Ascending aorta (tissue), 2 donors: Measurements from ENCODE around the gene RNASE11. TPM values are rescaled to one million over a fixed set of nuclear protein-coding genes. Genes with fewer than 3 reads are reported as not detected.
"Not testable (repeated sequence)": the region's sequence is repeated elsewhere in the genome, so short reads cannot be mapped to it uniquely, and the experiment has no call there.

ENCODE experiments used
- DNase-seq, 2 donors: peaks; one replicate each; pipeline ENCODE4 v3.0.0-alpha.2; 2019; ENCODE audit warnings: low spot score in 2 of 2
- H3K27ac ChIP-seq, 2 donors: fragments of 200-600 bp; sonication (generic); one replicate each; pipeline ENCODE4 v1.5.1; 2016 to 2017; ENCODE audit warnings: mild to moderate bottlenecking in 1 of 2
- H3K27me3 ChIP-seq: fragments of 200-600 bp; sonication (generic); one replicate; pipeline ENCODE4 v1.5.1; 2017
- H3K36me3 ChIP-seq, 2 donors: fragments of 200-600 bp; sonication (generic); one replicate each; pipeline ENCODE4 v1.5.1; 2016
- H3K4me1 ChIP-seq, 2 donors: fragments of 200-600 bp; sonication (generic); one replicate each; pipeline ENCODE4 v1.5.1; 2016 to 2017; ENCODE audit warnings: mild to moderate bottlenecking in 1 of 2
- H3K4me3 ChIP-seq, 2 donors: fragments of 200-600 bp; sonication (generic); one replicate each; pipeline ENCODE4 v1.5.1; 2016 to 2017; ENCODE audit warnings: mild to moderate bottlenecking in 1 of 2
- H3K9me3 ChIP-seq, 2 donors: fragments of 200-600 bp; sonication (generic); one replicate each; pipeline ENCODE4 v1.5.1; 2016
- CTCF ChIP-seq, 3 experiments: fragments of 200-600 bp in 2 of 3; fragments of 450-650 bp in 1 of 3; sonication (generic) in 2 of 3; IDR thresholded peaks; one replicate each; pipeline ENCODE4 v1.5.1; 2016 to 2019; ENCODE audit warnings: antibody characterized with exemption in 3 of 3, mild to moderate bottlenecking in 1 of 3, moderate library complexity in 1 of 3
- intact Hi-C: fragments of 100-400 bp; cut with DNase I; formaldehyde crosslinking; loops from one replicate; pipeline ENCODE4 v1.15.1; 2023
- total RNA-seq: library from RNA; depleted of rRNA; stranded (reverse); fragments of >200 nt; gene quantifications from one replicate; pipeline ENCODE4 v1.1.0, GENCODE V29; 2016

The RNASE11 gene
- total RNA-seq, 1 donor from 2014 or later: not detected

DNA sequence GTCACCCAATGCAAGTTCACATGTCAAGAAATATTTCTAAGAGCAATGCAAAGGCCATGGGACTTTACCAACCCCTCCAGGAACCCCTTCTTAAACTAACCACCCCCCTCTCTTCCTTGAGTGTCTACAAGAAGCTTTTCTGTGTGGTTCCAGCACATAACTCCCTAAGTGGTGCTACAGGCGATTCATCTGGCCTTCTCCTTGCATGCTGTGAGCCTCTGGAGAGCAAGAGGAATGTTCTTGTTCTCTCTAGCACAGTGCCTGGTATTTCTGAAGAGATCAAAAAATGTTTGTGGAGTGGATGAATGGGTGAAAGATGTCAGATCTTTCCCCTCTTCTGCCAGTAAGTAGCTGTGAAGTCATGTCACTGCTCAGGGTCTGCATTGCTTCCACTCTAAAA is 9.3 kb upstream of the RNASE11 start:
- H3K9me3 ChIP-seq: no peaks in the 10 kb centered on the region
- no peak overlapping the region for H3K27ac ChIP-seq
- no peak overlapping the region for H3K4me3 ChIP-seq
- H3K27me3 ChIP-seq: no peaks in the 10 kb centered on the region
- H3K4me1 ChIP-seq: no peaks in the 10 kb centered on the region
- intact Hi-C loops: no loop called here
- no peak for TF ChIP-seq CTCF (IDR thresholded peaks at IDR 0.05)
- H3K36me3 ChIP-seq: no peaks in the 10 kb centered on the region
- DNase-seq: no peak

- DNase-seq, H3K36me3 ChIP-seq, H3K4me1 ChIP-seq, H3K9me3 ChIP-seq, intact Hi-C loops, H3K4me3 ChIP-seq, H3K27ac ChIP-seq, H3K27me3 ChIP-seq: not testable (repeated sequence)
Observed at GRCh38 chr14:20595726-20596125, 7.9 kb upstream of the RNASE11 start.

DNA sequence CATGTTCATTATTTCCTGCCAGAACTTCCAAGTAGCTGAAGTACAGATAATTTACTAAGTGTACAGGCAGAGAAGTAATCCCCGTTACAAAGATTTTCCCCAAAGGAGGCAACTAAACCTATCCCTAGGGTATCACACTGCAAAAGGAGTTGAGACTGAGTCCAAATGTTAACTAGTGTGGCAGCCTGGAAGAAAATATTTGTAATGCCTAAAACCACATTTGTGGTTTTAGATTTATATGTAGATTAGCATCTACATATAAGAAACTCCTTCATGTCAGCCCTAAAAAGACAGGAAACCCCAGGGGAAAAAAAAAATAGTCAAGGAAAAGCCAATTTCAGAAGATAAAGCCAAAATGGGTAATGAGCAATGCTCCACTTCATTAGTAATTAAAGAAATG is 4.8 kb upstream of the RNASE11 start:
- TF ChIP-seq CTCF (IDR thresholded peaks at IDR 0.05): no peak
- H3K27ac ChIP-seq: no peak overlapping the region
- no peaks in the 10 kb centered on the region for H3K36me3 ChIP-seq
- no peaks in the 10 kb centered on the region for H3K4me1 ChIP-seq
- H3K27me3 ChIP-seq: no peaks in the 10 kb centered on the region
- no peak for DNase-seq
- no peaks in the 10 kb centered on the region for H3K9me3 ChIP-seq
- intact Hi-C loops: no loop called here
- no peak overlapping the region for H3K4me3 ChIP-seq

DNA sequence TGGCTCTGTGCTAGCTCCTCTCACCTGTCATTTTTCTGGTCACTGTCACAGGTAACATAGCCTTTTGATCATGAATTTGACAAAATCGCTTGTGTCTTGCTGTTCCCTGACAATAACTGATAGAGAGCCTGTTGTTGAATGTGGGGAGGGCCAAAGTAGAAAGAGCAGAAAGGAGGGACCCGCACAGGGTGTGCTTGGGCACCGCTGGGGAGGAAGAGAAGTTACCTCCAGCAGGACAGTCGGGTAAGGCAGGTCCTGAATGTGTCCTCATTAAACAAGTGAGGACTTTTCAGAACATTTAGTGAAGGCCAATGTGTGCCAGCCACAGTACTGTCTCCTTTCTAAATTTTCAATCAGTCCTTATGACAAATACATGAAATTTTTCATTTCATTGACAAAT is 3.4 kb upstream of the RNASE11 start, which contains the start of gene RNASE12:
Gene RNASE12 (minus strand): TSS at position 142 of the 400 bp plus-strand sequence. CDS start 653 bp downstream, outside the sequence.
- Histone ChIP-seq H3K27ac (no peak within 1 kb of the TSS), H3K27me3 (no peaks in the 10 kb centered on the region), H3K4me3 (no peak within 1 kb of the TSS), H3K36me3 (no peaks in the 10 kb centered on the region), H3K9me3 (no peaks in the 10 kb centered on the region), H3K4me1 (no peaks in the 10 kb centered on the region)
- no peak for TF ChIP-seq CTCF (IDR thresholded peaks at IDR 0.05)
- no peak for DNase-seq
- intact Hi-C loops: no loop called here

GRCh38 chr14:20583908-20584307 is 3.9 kb downstream of the RNASE11 start:
- Histone ChIP-seq H3K4me3 (no peak overlapping the region), H3K27ac (no peak overlapping the region), H3K4me1 (no peaks in the 10 kb centered on the region), H3K9me3 (no peaks in the 10 kb centered on the region), H3K27me3 (no peaks in the 10 kb centered on the region), H3K36me3 (no peaks in the 10 kb centered on the region)
- no peak for TF ChIP-seq CTCF (IDR thresholded peaks at IDR 0.05)
- intact Hi-C loops: no loop called here
- no peak for DNase-seq

DNA sequence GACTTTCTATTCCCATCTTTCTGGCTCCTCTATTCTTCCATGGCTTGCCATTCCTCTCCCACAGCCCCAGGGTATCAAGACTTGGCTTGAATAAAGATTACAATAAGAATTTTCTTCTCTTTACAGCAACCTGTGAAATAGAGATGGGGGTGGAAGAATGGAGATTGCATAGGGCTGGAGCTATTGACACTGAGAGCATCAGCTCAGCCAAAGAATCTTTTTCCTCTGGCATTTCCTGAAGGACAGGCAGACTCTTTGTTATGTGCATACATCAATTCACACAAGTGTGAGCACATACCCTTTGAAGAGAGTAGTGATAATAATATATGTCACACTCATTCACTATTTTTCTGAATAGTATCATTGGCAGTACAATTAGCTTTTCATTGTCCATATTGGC is 4.7 kb downstream of the RNASE11 start:
- no peak for DNase-seq
- no peak overlapping the region for H3K27ac ChIP-seq
- intact Hi-C loops: no loop called here
- H3K36me3 ChIP-seq: no peaks in the 10 kb centered on the region
- H3K27me3 ChIP-seq: no peaks in the 10 kb centered on the region
- no peaks in the 10 kb centered on the region for H3K9me3 ChIP-seq
- no peaks in the 10 kb centered on the region for H3K4me1 ChIP-seq
- no peak overlapping the region for H3K4me3 ChIP-seq
- no peak for TF ChIP-seq CTCF (IDR thresholded peaks at IDR 0.05)
